ENCODE data around the gene MAPK7. TPM values are rescaled to one million over a fixed set of nuclear protein-coding genes. Genes with fewer than 3 reads are reported as not detected.
A peak's percentile ranks its signal among the peaks of the same experiment; 100 is the strongest.
"Not testable (repeated sequence)": the region's sequence is repeated elsewhere in the genome, so short reads cannot be mapped to it uniquely, and the experiment has no call there.

MAPK7 gene
- total RNA-seq, 1 experiment from 2014 or later: 2.1 TPM

DNA sequence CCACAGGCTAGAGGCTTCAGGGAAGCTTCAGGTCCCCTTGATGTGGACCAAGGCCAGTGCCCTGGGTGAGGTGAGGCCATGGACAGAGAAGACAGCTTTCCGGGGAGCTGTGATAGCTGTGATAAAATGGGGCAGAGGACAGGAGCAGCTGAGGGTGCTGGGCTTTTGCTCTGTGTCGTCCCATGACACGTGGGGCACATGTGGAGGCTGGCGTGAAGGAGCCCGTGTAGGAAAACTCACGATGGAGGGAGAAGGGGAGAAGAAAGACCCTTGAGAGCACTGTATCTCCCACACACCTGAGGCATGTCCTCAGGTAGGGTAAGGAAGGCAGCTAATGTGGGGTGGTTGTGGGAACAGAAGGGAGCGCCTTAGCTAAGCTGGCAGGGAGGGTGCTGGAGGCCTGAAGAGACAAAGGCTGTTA is 37.1 kb upstream of the MAPK7 start:
- no peak for DNase-seq (ENCODE audit: low read depth, low spot score)
- in situ Hi-C loops (cut with HindIII; ENCODE audit: low pct_unique_long_range_greater_than_20kb, low sequenced_read_pairs): no loop called here

DNA sequence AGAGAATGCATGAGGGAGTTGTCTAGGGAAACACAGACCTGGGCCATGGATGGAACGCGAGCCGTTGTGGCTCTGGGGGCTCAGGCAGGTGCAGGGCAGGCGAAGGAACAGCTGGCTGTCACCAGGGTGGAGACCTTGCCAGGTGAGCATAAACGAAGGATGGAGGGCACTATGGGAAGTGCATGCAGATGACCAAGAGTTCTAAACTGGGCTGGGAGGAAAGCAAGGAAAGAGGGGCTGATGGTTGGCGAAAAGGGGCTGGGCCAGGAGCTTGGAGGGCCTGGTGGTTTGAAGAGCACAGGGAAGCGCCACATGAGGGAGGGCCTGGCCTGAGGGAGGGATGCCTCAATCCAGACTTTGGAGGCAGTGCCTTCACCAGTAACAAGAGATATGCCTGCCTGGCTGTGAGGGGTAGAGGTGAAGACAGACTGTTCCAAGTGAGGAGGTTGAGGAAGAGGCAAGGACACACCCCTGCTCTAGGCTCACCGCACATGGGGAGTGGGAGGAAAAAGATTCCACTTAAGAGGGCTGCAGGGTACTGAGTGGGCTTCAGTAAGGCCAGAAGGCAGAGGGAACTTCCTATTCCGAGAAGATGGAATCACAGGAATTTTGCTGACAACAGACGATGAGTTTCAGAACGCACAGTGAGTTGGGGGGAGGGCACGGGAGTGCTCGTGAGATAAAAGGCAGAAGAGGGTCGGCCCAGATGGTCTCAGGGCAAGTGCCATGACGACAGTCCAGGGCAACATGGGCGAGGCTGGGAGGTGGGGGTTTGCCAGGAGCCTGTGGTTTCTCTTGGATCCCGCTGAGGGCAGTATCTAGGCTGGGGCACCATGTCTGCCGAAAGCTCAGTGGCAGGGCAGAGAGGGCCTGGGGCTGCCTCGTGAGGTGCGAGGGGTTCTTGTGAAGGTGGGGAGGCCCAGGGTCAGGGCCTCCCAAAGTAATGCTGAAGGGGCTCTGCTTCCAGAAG is 36.4 kb upstream of the MAPK7 start:
- DNase-seq (ENCODE audit: low read depth, low spot score): no peak
- in situ Hi-C loops (cut with HindIII; ENCODE audit: low pct_unique_long_range_greater_than_20kb, low sequenced_read_pairs): no loop called here

DNA sequence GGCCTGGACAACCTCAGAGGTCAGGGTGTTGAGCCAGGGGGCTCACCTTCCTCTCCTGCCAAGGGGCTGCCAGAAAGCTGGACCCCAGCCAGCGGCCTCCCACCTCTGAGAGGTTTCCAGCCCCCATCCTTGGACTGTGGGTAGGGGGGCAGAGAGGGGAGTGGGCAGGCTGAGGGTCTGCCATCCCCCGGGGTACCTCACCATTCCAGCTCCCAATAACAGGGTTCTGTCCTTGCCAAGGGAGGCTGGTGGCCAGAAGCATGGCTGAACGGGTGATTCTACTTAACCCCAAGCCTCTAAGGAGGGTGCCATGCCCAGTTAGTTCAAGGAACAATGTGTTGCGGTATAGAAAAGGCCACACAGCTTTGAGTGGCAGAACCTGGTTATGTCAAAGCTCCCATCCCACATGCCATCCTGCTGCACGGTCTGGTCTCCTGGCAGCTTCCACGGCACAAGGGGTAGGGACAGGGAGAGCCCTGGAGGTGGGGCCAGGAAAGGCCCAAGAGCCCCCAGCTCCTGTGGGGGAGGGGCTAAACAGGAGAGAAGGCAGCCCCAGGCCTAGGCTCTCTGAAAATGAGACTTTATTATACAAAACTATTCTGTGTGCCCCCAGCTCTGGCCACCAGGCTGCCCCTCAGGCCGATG is 35.6 kb upstream of the MAPK7 start:
- no peak for DNase-seq (ENCODE audit: low read depth, low spot score)
- in situ Hi-C loops (cut with HindIII; ENCODE audit: low pct_unique_long_range_greater_than_20kb, low sequenced_read_pairs): no loop called here

DNA sequence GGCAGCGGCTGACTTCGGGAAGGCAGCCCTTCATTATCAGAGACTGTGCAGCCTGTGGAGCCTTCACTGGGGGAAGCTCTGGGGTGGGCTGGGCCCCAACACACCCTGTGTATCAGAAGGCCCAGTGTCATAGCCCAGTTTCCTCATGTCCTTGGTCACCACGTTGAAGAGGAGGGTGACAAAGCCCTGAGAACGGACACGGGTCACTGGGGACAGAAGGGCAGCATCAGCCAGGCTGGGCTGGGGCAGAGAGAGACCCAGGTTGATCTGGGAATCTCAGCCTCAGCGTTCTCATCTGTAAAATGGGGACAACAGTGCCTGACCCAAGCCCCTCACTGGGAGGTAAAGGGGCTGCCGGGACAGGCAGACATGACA is 35.1 kb upstream of the MAPK7 start:
- DNase-seq (ENCODE audit: low read depth, low spot score): no peak
- in situ Hi-C loops (cut with HindIII; ENCODE audit: low pct_unique_long_range_greater_than_20kb, low sequenced_read_pairs): no loop called here

DNA sequence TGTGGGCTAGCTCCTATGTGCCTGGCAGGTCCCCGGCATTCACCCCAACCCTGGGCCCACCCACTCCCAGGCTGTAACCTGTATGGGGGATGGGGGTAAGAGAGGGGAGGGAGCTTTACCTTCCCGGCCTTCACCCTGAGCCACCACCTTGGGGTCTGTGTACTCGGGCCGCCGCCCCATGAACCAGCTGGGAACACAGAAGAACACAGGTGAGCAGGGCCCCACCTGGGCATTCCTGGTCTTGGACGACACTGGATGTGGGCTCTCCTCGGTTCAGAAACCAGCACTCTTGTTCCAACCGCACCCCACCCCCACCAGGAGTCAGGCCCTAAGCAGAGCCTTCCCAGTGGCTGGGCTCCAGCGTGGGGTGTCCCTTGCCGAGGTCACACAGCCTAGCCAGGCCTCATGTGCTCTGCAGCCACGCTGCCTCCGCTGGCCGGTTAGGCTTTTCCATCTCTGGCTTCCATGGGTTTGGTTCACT is 34.6 kb upstream of the MAPK7 start:
- in situ Hi-C loops (cut with HindIII; ENCODE audit: low pct_unique_long_range_greater_than_20kb, low sequenced_read_pairs): no loop called here
- DNase-seq (ENCODE audit: low read depth, low spot score): no peak

DNA sequence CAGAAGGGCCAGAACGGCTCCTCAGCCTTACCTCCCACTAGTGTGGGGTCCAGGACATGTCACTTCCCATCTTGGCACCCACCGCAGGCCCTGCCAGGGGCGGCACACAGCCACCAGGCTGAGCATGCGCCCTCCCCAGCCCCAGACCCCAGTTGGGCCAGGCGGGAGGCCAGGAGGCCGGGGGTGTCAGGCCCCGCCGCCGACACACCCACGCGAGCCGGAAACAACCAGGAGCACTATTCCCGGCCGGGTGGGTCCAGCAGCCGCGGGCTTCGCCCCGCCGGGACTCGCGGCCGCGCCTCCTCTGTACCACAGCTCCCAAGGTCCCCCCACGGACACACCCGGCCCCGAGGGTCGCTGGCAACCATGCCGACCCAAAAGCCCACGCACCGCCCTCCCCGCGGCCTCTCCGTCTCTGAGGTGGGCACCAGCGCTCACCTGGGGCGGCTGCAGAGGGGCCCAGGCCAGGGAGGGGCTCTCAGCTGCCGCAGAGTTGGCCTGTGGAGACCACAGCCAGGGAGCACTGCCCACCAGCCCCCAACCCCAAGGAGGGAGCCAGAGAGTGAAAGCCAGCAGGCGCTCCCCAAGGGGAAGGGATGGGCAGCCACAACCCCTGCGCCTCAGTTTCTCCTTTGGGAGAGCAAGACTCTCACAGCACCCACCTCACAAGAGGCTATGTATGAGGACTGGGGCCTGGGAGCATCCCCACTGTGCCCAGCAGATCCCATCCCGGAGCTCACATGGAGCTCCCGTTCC is 33.8 kb upstream of the MAPK7 start:
- DNase-seq (ENCODE audit: low read depth, low spot score): no peak
- in situ Hi-C loops (cut with HindIII; ENCODE audit: low pct_unique_long_range_greater_than_20kb, low sequenced_read_pairs): no loop called here

DNA sequence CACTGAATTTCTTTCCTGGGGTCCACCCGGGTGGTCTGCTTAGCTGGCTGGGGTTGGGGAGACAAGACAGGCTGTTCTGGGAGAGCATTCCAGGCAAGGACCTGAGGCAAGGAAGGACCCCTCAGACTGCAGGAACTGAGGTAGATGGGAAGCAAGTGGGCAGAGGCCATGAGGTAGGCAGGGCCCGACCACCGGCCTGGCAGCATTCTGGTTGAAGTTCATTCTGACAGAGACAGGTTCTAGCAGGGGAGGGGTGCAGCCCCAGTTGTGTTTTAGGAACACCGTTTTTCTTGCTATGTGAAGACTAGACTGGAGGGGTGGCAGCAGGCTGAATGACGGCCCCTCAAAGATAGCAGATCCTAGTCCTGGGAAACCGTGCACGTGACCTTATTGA is 33.2 kb upstream of the MAPK7 start:
- no peak for DNase-seq (ENCODE audit: low read depth, low spot score)
- in situ Hi-C loops (cut with HindIII; ENCODE audit: low pct_unique_long_range_greater_than_20kb, low sequenced_read_pairs): no loop called here

DNA sequence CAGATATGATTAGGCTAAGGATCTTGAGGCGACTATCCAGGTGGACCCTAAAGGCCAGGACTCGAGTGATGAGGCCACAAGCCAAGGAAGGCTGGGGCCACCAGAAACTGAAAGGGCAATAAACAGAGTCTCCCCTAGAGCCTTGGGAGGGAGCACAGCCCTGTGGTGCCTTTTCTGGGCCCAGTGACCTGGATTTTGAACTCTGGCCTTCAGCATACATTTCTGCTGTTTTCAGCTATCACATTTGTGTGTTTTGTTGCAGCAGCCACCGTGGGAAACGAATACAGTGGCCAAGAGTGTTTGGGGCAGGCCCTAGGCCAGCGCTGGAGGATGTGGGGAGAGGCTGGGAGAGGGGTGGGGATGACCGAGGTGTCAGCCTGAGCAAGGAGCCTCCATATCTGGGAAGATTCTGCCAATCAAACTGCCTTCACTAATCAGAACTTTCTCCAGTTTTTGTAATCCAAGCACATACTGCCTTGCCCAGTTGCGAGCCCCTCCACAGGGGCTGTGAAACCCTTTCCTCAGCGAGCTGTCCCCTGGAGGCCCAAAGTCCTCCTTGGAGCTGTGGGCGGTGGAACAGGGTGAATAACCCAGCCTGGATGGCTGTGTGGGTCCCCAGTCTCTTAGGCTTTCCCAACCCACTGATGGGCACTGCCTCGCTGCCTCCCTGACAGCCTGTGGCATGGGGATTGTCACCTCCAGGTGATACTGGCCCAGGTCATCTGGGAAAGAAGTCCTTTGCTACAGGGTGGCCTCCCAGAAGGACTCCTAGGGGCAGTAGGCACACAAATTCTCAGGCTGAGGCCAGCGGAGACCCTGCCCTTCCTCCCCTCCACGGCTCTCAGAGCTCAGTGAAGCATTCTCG is 32.6 kb upstream of the MAPK7 start:
- no peak for DNase-seq (ENCODE audit: low read depth, low spot score)
- in situ Hi-C loops (cut with HindIII; ENCODE audit: low pct_unique_long_range_greater_than_20kb, low sequenced_read_pairs): no loop called here

DNA sequence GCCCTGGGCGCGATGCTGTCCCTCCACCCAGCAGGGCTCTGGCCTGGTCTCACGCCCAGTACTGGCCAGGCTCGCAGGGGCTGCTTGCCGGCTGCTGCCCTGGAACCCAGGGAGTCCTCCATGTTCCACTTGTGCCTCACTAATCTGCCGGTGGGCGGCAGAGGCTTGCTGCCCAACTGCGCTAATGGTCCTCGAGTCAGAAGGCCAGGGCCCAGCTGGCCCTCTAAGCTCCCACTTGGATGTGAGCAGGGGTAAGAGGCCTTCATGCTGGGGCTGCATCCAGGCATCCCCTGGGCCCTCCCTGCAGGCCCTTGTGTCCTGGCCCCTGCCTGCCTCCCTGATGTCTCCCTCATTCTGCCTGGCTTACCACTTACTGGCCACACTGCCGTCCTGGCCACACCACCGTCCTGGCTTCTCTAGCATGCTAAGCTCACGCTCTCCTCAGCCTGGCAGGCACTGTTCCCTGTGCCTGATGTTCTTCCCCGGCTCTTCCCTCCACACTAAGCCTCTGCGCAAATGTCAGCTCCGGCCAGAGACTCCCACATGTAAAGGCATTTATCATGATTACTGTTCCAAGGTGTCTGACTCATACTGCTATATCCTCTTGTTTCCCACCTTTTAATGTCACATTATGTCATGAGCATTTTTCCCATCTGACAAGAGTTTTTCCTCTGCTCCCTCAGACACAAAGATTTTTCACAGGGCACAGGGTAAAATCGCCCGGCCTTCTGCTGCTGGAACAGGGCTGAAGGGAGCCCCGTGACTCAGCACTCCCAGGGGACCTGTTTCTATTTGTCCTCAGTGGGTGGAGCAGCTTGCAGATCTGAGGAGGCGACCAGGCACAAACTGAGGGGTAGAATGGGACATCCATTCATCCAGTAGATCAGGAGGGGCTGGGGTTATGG is 31.7 kb upstream of the MAPK7 start:
- in situ Hi-C loops (cut with HindIII; ENCODE audit: low pct_unique_long_range_greater_than_20kb, low sequenced_read_pairs): no loop called here
- peak; percentile 59 for DNase-seq (ENCODE audit: low read depth, low spot score)

DNA sequence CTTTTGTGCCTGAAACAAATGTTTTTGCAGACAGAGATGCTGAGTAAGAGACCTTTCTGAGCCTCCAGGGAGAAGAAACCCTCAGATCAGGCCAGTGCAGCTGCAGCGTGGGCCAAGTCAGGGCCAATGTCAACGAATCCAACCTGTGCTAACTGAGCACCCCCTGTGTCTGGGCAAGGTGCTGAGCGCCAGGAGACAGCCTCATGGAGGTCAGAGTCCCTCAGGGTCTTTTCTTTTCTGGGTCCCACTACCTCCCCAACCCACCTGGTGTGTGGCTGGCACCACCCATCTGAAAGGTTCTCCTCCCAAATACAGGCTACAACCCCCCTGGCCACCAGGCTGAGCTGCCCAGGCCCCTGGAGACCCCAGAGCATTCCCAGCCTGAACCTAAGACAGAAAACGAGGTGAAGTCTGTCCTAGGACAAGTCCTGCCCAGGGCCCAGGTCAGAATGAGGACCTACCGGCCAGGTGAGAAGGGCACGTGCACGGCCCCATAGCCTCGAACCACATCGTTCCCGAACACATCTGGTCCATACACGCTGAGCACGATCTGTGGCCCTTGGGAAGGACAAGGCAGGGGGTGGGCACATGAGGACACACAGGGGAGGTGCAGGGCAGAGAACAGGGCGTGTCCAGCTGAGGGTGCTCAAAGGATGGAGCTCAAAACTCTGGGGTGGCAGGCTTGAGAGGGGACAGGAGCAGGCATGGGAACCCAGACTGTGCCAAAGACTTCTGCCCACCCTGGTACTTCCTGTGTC is 30.8 kb upstream of the MAPK7 start:
- in situ Hi-C loops (cut with HindIII; ENCODE audit: low pct_unique_long_range_greater_than_20kb, low sequenced_read_pairs): no loop called here
- no peak for DNase-seq (ENCODE audit: low read depth, low spot score)

DNA sequence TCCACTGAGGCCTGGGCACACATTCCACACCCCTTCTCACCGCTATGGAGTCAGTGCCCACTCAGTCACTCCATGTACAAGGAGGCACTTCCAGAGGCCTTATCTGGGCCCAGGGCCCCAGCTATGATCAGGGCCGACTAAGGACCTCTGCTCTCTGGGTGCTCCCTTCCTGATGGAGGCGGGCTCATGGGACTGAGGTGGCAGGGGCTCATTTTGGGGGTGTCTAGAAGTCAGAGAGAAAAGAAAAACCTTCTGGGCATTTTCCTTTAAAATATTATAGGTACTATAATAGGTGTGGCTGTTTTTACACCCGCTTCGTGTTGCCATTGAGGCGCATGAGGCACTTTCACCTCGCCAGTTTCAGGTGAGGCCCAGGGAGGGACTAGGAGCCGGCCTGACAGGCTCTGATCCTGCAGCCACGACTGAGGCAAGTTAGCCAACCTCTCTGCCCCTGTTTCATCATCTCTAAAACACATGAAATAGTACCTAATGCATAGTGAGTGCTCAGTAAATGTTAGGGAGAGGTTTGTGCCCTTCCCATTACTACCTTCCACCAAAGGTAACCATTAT is 30.1 kb upstream of the MAPK7 start:
- DNase-seq (ENCODE audit: low read depth, low spot score): no peak
- in situ Hi-C loops (cut with HindIII; ENCODE audit: low pct_unique_long_range_greater_than_20kb, low sequenced_read_pairs): no loop called here

DNA sequence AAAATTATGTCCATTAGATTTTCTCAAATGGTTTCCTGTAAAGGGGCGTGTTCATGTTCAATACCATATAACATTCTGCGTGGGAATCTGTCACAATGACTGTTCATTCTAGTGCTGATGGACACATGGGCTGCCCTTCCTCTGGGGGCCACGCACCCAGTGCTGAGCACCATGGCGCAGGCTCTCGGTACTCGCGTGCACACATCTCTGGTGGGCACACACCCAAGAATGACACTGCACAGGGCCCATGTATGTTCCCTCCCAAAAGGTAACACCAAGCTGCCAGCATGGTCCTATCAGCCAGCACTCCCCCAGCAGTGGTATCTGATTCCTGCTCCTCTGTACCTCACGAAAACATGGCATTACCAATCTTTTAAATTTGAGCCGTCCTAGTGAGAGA is 29.5 kb upstream of the MAPK7 start:
- in situ Hi-C loops (cut with HindIII; ENCODE audit: low pct_unique_long_range_greater_than_20kb, low sequenced_read_pairs): no loop called here
- DNase-seq (ENCODE audit: low read depth, low spot score): no peak

DNA sequence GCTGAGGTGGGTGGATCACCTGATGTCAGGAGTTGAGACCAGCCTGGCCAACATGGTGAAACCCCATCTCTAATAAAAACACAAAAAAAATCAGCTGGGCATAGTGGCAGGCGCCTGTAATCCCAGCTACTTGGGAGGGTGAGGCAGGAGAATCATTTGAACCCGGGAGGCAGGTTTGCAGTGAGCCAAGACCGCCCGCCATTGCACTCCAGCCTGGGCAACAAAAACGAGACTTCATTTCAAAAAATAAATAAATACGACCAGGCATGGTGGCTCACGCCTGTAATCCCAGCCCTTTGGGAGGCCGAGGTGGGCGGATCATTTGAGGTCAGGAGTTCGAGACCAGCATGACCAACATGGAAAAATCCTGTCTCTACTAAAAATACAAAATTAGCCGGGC is 24.9 kb upstream of the MAPK7 start:
- DNase-seq (ENCODE audit: low read depth, low spot score); in situ Hi-C loops (cut with HindIII; ENCODE audit: low pct_unique_long_range_greater_than_20kb, low sequenced_read_pairs): not testable (repeated sequence)

DNA sequence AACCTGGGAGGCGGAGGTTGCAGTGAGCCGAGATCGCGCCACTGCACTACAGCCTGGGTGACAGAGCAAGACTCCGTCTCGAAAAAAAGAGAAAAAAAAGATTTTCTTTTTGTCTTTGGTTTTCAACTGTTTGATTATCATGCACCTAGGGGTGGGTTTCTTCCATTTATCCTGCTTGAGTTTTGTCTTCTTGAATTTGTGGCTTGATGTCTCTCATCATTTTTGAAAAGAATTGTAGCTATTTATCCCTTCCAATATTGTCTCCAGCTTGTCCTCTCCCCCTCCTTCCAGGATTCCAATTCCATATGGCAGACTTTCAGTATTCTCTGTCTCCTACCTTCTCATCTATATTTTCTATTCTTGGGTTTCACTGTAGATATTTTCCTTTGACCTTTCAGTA is 23.6 kb upstream of the MAPK7 start:
- no peak for DNase-seq (ENCODE audit: low read depth, low spot score)
- in situ Hi-C loops (cut with HindIII; ENCODE audit: low pct_unique_long_range_greater_than_20kb, low sequenced_read_pairs): no loop called here

DNA sequence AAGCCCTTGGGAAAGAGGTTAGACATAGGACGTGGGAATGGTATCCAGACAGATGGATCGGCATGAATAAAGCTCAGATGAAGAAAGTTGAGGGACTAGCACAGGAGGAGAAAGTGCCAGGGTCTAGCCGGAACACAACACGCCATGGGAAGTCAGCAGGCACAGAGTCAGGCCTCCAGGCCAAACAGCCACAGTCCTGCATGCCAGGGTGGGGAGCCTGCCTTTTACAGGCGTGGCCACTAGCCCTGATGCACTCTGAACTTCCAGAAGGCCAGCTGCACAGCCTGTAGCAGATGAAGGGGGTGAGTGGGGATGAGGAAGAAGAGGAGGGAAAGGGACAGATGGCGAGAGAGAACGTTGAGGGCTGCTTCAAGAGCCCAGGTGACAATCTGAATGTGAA is 20.9 kb upstream of the MAPK7 start:
- in situ Hi-C loops (cut with HindIII; ENCODE audit: low pct_unique_long_range_greater_than_20kb, low sequenced_read_pairs): no loop called here
- DNase-seq (ENCODE audit: low read depth, low spot score): no peak

DNA sequence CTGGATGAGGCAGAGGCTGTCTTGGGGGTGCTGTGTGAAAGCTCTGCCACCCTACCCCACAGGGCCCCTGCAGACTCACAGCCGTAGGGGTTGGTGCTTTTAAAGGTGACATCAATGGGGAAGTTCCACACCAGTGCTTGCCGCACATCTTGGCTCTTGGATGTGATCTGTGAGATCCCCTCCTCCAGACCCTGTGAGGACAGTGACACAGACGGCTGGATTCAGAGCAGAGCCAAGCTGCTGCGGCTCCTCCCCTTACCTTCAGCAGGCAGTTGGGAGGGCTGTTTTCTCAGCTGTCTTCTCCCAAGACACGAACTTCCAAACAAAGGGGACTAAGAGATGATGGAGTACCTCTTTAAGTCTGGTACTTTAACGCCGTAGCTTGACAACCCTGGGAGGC is 20.5 kb upstream of the MAPK7 start:
- no peak for DNase-seq (ENCODE audit: low read depth, low spot score)
- in situ Hi-C loops (cut with HindIII; ENCODE audit: low pct_unique_long_range_greater_than_20kb, low sequenced_read_pairs): no loop called here

All from SK-MEL-5 (cell line).